HepG2 (cell line): Measurements from ENCODE around the gene RPE. TPM values are rescaled to one million over a fixed set of nuclear protein-coding genes. Genes with fewer than 3 reads are reported as not detected.
A peak's percentile ranks its signal among the peaks of the same experiment; 100 is the strongest.

Experiments used
- AHR ChIP-seq: IDR thresholded peaks from 2 replicates; pipeline ENCODE4 v1.6.1; 2018; ENCODE audit warnings: missing genetic modification reagents, missing compliant biosample characterization
- FOXM1 ChIP-seq: sonication (generic); formaldehyde crosslinking; IDR thresholded peaks from 2 replicates; pipeline ENCODE4 v1.5.0; 2020; ENCODE audit warnings: missing genetic modification reagents
- HNRNPUL1 ChIP-seq: fragments of 200-400 bp; formaldehyde crosslinking; IDR thresholded peaks from 2 replicates; pipeline ENCODE4 v1.6.1; 2017; ENCODE audit warnings: low read depth, mild to moderate bottlenecking, low read length, moderate library complexity
- MAFG ChIP-seq: sonication (generic); formaldehyde crosslinking; IDR thresholded peaks from 2 replicates; pipeline ENCODE4 v1.5.1; 2020; ENCODE audit warnings: mild to moderate bottlenecking, missing genetic modification reagents
- MXI1 ChIP-seq: IDR thresholded peaks from 3 replicates; pipeline ENCODE4 v1.6.1; 2012; ENCODE audit warnings: low read depth, low read length, inconsistent platforms, borderline replicate concordance
- RCOR2 ChIP-seq: IDR thresholded peaks from 2 replicates; pipeline ENCODE4 v1.6.1; 2016; ENCODE audit warnings: missing biosample characterization, missing genetic modification reagents
- REPIN1 ChIP-seq: sonication (generic); formaldehyde crosslinking; IDR thresholded peaks from 2 replicates; pipeline ENCODE4 v1.8.0; 2022; ENCODE audit warnings: missing genetic modification reagents, low read depth, mild to moderate bottlenecking, borderline replicate concordance
- RFX5 ChIP-seq: IDR thresholded peaks from 2 replicates; pipeline ENCODE4 v1.6.1; 2011; ENCODE audit warnings: low read depth, low read length, improper control_type of control experiment
- TP53 ChIP-seq: sonication (generic); formaldehyde crosslinking; conservative IDR thresholded peaks from 2 replicates; pipeline ENCODE4 v1.4.0; 2020; ENCODE audit warnings: missing genetic modification reagents
- U2AF2 ChIP-seq: fragments of 200-400 bp; formaldehyde crosslinking; IDR thresholded peaks from 2 replicates; pipeline ENCODE4 v1.6.1; 2017; ENCODE audit warnings: low read depth, mild to moderate bottlenecking, low read length
- YEATS4 ChIP-seq: sonication (generic); formaldehyde crosslinking; IDR thresholded peaks from 2 replicates; pipeline ENCODE4 v1.4.0; 2020; ENCODE audit warnings: missing genetic modification reagents, borderline replicate concordance
- ZFP82 ChIP-seq: sonication (generic); formaldehyde crosslinking; IDR thresholded peaks from 2 replicates; pipeline ENCODE4 v1.5.1; 2020; ENCODE audit warnings: mild to moderate bottlenecking, missing genetic modification reagents, borderline replicate concordance
- ZFY ChIP-seq: sonication (generic); formaldehyde crosslinking; IDR thresholded peaks from 2 replicates; pipeline ENCODE4 v1.4.0; 2020; ENCODE audit warnings: missing genetic modification reagents
- ZKSCAN5 ChIP-seq: sonication (generic); formaldehyde crosslinking; IDR thresholded peaks from 2 replicates; pipeline ENCODE4 v1.5.1; 2020; ENCODE audit warnings: mild to moderate bottlenecking, missing genetic modification reagents
- ZNF292 ChIP-seq: sonication (generic); formaldehyde crosslinking; IDR thresholded peaks from 2 replicates; pipeline ENCODE4 v1.8.1; 2022; ENCODE audit warnings: mild to moderate bottlenecking, low read depth, missing genetic modification reagents, borderline replicate concordance
- ZNF354B ChIP-seq: sonication (generic); formaldehyde crosslinking; IDR thresholded peaks from 2 replicates; pipeline ENCODE4 v1.8.0; 2022; ENCODE audit warnings: mild to moderate bottlenecking, missing genetic modification reagents
- ZNF562 ChIP-seq: sonication (generic); formaldehyde crosslinking; IDR thresholded peaks from 2 replicates; pipeline ENCODE4 v1.8.0; 2022; ENCODE audit warnings: missing genetic modification reagents, borderline replicate concordance
- ZNF691 ChIP-seq: sonication (generic); formaldehyde crosslinking; IDR thresholded peaks from 2 replicates; pipeline ENCODE4 v1.4.0; 2020; ENCODE audit warnings: missing genetic modification reagents, low read depth, mild to moderate bottlenecking, borderline replicate concordance
- ZNF780A ChIP-seq: sonication (generic); formaldehyde crosslinking; IDR thresholded peaks from 2 replicates; pipeline ENCODE4 v1.8.0; 2022; ENCODE audit warnings: mild to moderate bottlenecking, missing genetic modification reagents, moderate library complexity
- polyA plus RNA-seq, 8 experiments: library from polyadenylated mRNA; depleted of rRNA in 3 of 8; stranded (reverse) in 7 of 8; unstranded in 1 of 8; fragments of >200 nt; fragmentation: Illumina TruSeq in 4 of 8; extraction: Trizol in 4 of 8; gene quantifications; 2 replicates each; pipeline versions ENCODE4 v1.2.1 to v1.2.3, GENCODE V29; 2011 to 2016; ENCODE audit warnings: low read depth in 4 of 8, missing spikeins in 1 of 8, mixed read lengths in 1 of 8; ENCODE audit not compliant: insufficient read depth in 1 of 8
- total RNA-seq, 5 experiments: library from RNA; depleted of rRNA; stranded (reverse); fragments of >200 nt; fragmentation: Illumina TruSeq; extraction: Trizol; gene quantifications; 2 replicates each; pipeline ENCODE4 v1.2.3, GENCODE V29; 2016; ENCODE audit warnings: low read depth in 1 of 5
- TF ChIP-seq, protein P1 (sequence below): sonication (generic); formaldehyde crosslinking; conservative IDR thresholded peaks from 2 replicates; pipeline ENCODE4 v1.5.0; 2020; ENCODE audit warnings: missing genetic modification reagents
- TF ChIP-seq, protein P2 (sequence below): IDR thresholded peaks from 2 replicates; pipeline ENCODE4 v1.6.1; 2016; ENCODE audit warnings: missing biosample characterization, missing genetic modification reagents, low read depth
- TF ChIP-seq, protein P3 (sequence below): sonication (generic); formaldehyde crosslinking; IDR thresholded peaks from 2 replicates; pipeline ENCODE4 v1.5.1; 2020; ENCODE audit warnings: missing genetic modification reagents, mild to moderate bottlenecking, borderline replicate concordance
- TF ChIP-seq, protein P4 (sequence below): sonication (generic); formaldehyde crosslinking; IDR thresholded peaks from 2 replicates; pipeline ENCODE4 v1.8.1; 2023; ENCODE audit warnings: mild to moderate bottlenecking, moderate library complexity, missing genetic modification reagents

RPE gene
- total and polyA plus RNA-seq, 2 of the 13 experiments (the other 11 are each of a cell fraction or from before 2014, with no cell fraction given): 72.3 to 107 TPM

DNA sequence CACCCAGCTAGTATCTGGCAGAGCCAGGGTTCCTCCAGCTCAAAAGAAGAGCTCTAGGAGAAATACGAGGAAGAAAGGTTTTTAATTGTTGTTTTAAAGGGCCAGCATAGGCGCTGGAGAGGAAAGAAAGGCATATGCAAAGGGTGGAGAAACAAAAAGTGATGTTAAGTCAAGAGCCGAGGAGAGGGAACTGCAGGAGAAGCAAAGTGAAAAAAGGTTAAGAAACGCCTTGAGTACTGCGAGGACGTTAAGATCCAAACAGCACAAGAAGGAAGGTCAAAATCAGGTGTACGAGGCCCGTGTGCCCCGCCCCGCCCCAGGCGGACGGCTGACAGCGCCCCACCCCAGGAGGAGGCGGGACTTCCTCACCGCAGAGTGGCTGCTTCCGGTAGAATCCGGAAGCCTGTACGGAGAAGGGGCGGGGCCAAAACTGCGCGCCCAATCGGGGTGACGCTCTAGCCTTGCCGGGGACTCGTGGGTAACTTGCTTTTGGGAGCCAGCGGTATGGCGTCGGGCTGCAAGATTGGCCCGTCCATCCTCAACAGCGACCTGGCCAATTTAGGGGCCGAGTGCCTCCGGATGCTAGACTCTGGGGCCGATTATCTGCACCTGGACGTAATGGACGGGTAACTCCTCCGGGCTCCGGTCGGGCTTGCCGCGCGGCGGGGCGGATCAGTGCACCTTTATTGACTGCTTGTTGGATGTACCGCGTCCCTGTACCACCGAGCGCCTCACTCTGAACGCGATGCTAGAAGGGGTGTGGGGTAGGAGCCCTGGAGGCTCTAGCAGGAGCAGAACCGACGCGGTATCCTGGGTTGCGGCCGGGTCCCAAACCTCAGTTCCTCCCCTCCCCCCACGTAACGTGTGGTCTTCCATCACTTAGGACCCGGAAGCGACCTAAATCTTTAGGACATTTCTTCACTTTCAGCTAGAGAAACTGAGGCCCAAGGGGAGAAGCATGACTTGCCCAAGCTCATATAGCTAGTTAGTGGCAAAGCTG lies at the start of gene RPE (continued):
- TF ChIP-seq FOXM1 (no peak), ZNF780A (CRISPR knock-in tag) (no peak), ZNF562 (no peak), ZNF691 (CRISPR knock-in tag) (peak; percentile 79; the same call in 1 of the 2 replicates), REPIN1 (CRISPR knock-in tag) (peak; percentile 86; the same call in 1 of the 2 replicates), ZKSCAN5 (CRISPR knock-in tag) (no peak), RFX5 (no peak; the same call in 1 of the 2 replicates), ZNF354B (CRISPR knock-in tag) (no peak), ZNF292 (CRISPR knock-in tag) (peak; percentile 62), TP53 (no peak), ZFP82 (peak; percentile 58; the same call in 1 of the 2 replicates), MXI1 (peak; percentile 76; the same call in 1 of the 3 replicates), YEATS4 (CRISPR knock-in tag) (peak; percentile 78), ZFY (peak; percentile 75), HNRNPUL1 (no peak), AHR (CRISPR knock-in tag) (no peak), RCOR2 (CRISPR knock-in tag) (no peak), MAFG (CRISPR knock-in tag) (no peak), U2AF2 (no peak)
- TF ChIP-seq, protein P1, sequence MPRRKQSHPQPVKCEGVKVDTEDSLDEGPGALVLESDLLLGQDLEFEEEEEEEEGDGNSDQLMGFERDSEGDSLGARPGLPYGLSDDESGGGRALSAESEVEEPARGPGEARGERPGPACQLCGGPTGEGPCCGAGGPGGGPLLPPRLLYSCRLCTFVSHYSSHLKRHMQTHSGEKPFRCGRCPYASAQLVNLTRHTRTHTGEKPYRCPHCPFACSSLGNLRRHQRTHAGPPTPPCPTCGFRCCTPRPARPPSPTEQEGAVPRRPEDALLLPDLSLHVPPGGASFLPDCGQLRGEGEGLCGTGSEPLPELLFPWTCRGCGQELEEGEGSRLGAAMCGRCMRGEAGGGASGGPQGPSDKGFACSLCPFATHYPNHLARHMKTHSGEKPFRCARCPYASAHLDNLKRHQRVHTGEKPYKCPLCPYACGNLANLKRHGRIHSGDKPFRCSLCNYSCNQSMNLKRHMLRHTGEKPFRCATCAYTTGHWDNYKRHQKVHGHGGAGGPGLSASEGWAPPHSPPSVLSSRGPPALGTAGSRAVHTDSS (CRISPR knock-in tag): no peak
- TF ChIP-seq, protein P2, sequence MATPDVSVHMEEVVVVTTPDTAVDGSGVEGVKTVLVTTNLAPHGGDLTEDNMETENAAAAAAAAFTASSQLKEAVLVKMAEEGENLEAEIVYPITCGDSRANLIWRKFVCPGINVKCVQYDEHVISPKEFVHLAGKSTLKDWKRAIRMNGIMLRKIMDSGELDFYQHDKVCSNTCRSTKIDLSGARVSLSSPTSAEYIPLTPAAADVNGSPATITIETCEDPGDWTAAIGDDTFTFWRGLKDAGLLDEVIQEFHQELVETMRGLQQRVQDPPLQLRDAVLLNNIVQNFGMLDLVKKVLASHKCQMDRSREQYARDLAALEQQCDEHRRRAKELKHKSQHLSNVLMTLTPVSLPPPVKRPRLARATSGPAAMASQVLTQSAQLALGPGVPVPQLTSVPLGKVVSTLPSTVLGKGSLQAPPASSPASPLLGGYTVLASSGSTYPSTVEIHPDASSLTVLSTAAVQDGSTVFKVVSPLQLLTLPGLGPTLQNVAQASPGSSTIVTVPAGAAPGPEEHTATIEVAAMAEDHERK (CRISPR knock-in tag): peak; percentile 61
- TF ChIP-seq, protein P3, sequence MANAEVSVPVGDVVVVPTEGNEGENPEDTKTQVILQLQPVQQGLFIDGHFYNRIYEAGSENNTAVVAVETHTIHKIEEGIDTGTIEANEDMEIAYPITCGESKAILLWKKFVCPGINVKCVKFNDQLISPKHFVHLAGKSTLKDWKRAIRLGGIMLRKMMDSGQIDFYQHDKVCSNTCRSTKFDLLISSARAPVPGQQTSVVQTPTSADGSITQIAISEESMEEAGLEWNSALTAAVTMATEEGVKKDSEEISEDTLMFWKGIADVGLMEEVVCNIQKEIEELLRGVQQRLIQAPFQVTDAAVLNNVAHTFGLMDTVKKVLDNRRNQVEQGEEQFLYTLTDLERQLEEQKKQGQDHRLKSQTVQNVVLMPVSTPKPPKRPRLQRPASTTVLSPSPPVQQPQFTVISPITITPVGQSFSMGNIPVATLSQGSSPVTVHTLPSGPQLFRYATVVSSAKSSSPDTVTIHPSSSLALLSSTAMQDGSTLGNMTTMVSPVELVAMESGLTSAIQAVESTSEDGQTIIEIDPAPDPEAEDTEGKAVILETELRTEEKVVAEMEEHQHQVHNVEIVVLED: peak; percentile 86
- TF ChIP-seq, protein P4, sequence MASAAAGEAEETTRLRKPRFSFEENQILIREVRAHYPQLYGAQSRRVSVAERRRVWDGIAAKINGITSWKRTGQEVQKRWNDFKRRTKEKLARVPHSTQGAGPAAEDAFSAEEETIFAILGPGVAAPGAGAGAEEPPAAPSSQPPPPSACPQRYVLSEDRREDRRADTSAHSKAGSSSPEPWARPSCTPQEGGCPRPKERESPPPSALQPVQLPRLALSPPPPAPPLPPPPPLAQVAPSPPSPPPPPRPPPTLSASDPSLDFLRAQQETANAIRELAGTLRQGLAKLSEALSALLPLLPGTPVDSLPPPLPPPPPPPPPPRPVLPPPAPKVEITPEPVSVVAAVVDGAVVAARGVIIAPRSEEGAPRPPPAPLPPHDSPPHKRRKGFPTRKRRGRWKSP (CRISPR knock-in tag): peak; percentile 76
